ENCODE measurements around the gene PMS1. TPM values are rescaled to one million over a fixed set of nuclear protein-coding genes. Genes with fewer than 3 reads are reported as not detected.

PMS1 gene
- total and polyA plus RNA-seq, 9 of the 15 experiments (the other 6 are each of a cell fraction or from before 2014, with no cell fraction given) = 14.5 to 29.8 (median 24.7) TPM

DNA sequence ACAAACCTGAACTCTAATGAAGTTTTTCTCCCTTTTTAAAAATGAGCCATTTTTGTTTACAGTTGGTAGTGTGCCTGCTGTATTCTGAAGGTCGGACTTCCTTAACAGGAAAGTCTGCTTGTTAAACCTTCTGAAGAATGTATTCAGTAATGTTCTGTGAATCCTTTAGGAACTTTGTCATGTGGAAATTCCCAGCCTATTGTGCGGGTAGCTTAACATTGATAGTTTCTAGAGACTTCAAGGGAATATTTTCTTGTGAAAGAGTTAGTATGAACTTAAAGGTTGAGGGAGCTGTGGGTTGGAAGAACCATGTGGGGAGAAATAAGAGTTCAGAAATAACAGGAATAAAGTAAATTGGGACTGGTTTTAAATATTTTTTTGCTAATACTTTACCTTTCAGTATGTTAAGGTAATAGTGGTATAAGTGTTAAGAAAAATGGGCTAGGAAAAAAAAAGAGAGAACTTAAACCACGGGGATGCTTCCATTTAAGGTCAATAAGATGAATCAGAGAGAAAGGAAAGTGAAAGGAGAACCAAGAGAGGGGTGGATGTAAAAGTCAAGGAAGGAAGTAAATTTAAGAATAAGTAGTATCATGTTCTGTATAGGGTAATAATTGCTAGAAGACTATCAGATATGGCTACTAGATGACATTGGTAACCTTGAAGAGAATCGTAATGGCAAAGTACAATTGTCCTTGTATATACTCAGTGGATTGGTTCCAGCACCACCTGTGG lies 90.5 kb downstream of the PMS1 start (continued):
- TF ChIP-seq, protein P1, sequence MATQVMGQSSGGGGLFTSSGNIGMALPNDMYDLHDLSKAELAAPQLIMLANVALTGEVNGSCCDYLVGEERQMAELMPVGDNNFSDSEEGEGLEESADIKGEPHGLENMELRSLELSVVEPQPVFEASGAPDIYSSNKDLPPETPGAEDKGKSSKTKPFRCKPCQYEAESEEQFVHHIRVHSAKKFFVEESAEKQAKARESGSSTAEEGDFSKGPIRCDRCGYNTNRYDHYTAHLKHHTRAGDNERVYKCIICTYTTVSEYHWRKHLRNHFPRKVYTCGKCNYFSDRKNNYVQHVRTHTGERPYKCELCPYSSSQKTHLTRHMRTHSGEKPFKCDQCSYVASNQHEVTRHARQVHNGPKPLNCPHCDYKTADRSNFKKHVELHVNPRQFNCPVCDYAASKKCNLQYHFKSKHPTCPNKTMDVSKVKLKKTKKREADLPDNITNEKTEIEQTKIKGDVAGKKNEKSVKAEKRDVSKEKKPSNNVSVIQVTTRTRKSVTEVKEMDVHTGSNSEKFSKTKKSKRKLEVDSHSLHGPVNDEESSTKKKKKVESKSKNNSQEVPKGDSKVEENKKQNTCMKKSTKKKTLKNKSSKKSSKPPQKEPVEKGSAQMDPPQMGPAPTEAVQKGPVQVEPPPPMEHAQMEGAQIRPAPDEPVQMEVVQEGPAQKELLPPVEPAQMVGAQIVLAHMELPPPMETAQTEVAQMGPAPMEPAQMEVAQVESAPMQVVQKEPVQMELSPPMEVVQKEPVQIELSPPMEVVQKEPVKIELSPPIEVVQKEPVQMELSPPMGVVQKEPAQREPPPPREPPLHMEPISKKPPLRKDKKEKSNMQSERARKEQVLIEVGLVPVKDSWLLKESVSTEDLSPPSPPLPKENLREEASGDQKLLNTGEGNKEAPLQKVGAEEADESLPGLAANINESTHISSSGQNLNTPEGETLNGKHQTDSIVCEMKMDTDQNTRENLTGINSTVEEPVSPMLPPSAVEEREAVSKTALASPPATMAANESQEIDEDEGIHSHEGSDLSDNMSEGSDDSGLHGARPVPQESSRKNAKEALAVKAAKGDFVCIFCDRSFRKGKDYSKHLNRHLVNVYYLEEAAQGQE (IDR thresholded peaks at IDR 0.05; ENCODE audit: borderline replicate concordance) = no peak
- TF ChIP-seq, protein P1 (CRISPR knock-in tag; IDR thresholded peaks at IDR 0.05; ENCODE audit: low read depth) = no peak
- no peak for TF ChIP-seq LEF1 (IDR thresholded peaks at IDR 0.05)
- no peak for TF ChIP-seq STAT5A (IDR thresholded peaks at IDR 0.05; ENCODE audit: borderline replicate concordance, low read length)
- TF ChIP-seq GATAD2A (IDR thresholded peaks at IDR 0.05) = no peak
- TF ChIP-seq SREBF1 (IDR thresholded peaks at IDR 0.05; ENCODE audit: borderline replicate concordance, low read depth, low read length) = no peak
- TF ChIP-seq XRCC5 (IDR thresholded peaks at IDR 0.05; ENCODE audit: low read depth, low read length) = no peak
